Stomach (tissue), 9 donors: ENCODE data around the gene GALNT18. TPM values are rescaled to one million over a fixed set of nuclear protein-coding genes. Genes with fewer than 3 reads are reported as not detected.

Experiments
- DNase-seq, 2 donors: peaks; one replicate each; pipeline versions ENCODE4 v3.0.0 to v3.0.0-alpha.2; 2013 to 2019
- H3K27ac ChIP-seq, 5 donors: fragments of 200-600 bp in 4 of 5; sonication (generic) in 4 of 5; one replicate each; pipeline ENCODE4 v1.5.1; 2013 to 2019; ENCODE audit warnings: mild to moderate bottlenecking in 1 of 5, moderate library complexity in 1 of 5
- H3K27me3 ChIP-seq, 3 donors: fragments of 200-600 bp; sonication (generic); one replicate each; pipeline ENCODE4 v1.5.1; 2017 to 2019; ENCODE audit warnings: mixed run types in 1 of 3
- H3K36me3 ChIP-seq, 4 donors: fragments of 200-600 bp; sonication (generic); 1 replicate in 3 of 4; 2 replicates in 1 of 4; pipeline ENCODE4 v1.5.1; 2016 to 2019
- H3K4me1 ChIP-seq, 4 donors: fragments of 200-600 bp; sonication (generic); one replicate each; pipeline ENCODE4 v1.5.1; 2016 to 2019
- H3K4me3 ChIP-seq, 4 donors: fragments of 200-600 bp; sonication (generic) in 3 of 4; one replicate each; pipeline ENCODE4 v1.5.1; 2016 to 2019; ENCODE audit warnings: mild to moderate bottlenecking in 1 of 4
- H3K9me3 ChIP-seq, 4 donors: fragments of 200-600 bp; sonication (generic); one replicate each; pipeline ENCODE4 v1.5.1; 2016 to 2019
- CTCF ChIP-seq, 7 experiments: fragments of 450-650 bp in 4 of 7; fragments of 200-600 bp in 3 of 7; sonication (generic) in 3 of 7; IDR thresholded peaks; one replicate each; pipeline ENCODE4 v1.5.1; 2016 to 2019; ENCODE audit warnings: antibody characterized with exemption in 7 of 7, control low read depth in 2 of 7, mild to moderate bottlenecking in 1 of 7
- EP300 ChIP-seq: sonication (generic); formaldehyde crosslinking; IDR thresholded peaks from one replicate; pipeline ENCODE4 v1.6.1; 2017; ENCODE audit warnings: antibody characterized with exemption
- POLR2A ChIP-seq, 4 donors: fragments of 450-650 bp; IDR thresholded peaks; one replicate each; pipeline ENCODE4 v1.6.1; 2016; ENCODE audit warnings: antibody characterized with exemption in 4 of 4, control low read depth in 2 of 4, mild to moderate bottlenecking in 1 of 4, moderate library complexity in 1 of 4
- POLR2AphosphoS5 ChIP-seq, 3 donors: sonication (generic); formaldehyde crosslinking; IDR thresholded peaks; one replicate each; pipeline ENCODE4 v1.6.1; 2016; ENCODE audit warnings: antibody characterized with exemption in 3 of 3
- WGBS, 5 donors: extraction: QIAGEN DNeasy Blood & Tissue Kit in 3 of 5; methylation state at CpG; one replicate each; pipeline versions ENCODE4 v1.1.5 to v1.1.7; 2013 to 2018; 5-methylcytosine and 5-hydroxymethylcytosine counted together
- intact Hi-C: fragments of 100-400 bp; cut with DNase I; formaldehyde crosslinking; loops from one replicate; pipeline ENCODE4 v1.15.1; 2023; ENCODE audit warnings: low total_unique reads
- polyA plus RNA-seq, 3 donors: library from polyadenylated mRNA; stranded (reverse); fragments of 200-250 nt; gene quantifications; one replicate each; pipeline ENCODE4 v1.2.3, GENCODE V29; 2013
- total RNA-seq, 5 donors: library from RNA; depleted of rRNA; stranded (reverse); fragments of >200 nt; gene quantifications; one replicate each; pipeline versions ENCODE4 v1.1.0 to v1.2.3, GENCODE V29; 2014 to 2016
- donor health status: healthy with polysubstance abuse.
- donor health status: Bipolar disorder and iron deficiency.
- donor health status: healthy.

Gene GALNT18
- total and polyA plus RNA-seq, 8 donors = 0.58 to 16.1 (median 2.7) TPM

GRCh38 chr11:11468954-11469353 lies 152.9 kb downstream of the GALNT18 start:
- Histone ChIP-seq H3K36me3 (no peaks in the 10 kb centered on the region), H3K27ac (no peak overlapping the region), H3K4me3 (no peak overlapping the region), H3K9me3 (no peaks in the 10 kb centered on the region), H3K4me1 (no peaks in the 10 kb centered on the region), H3K27me3 (no peaks in the 10 kb centered on the region)
- 63 to 80% (median 73%) methylated on average over 6 of the region's 6 CpGs for WGBS, 5 donors
- TF ChIP-seq POLR2AphosphoS5 (IDR thresholded peaks at IDR 0.05) (no peak), EP300 (no peak), CTCF (IDR thresholded peaks at IDR 0.05) (no peak), POLR2A (IDR thresholded peaks at IDR 0.05) (no peak)
- DNase-seq = peak in 1 of 2 donors; percentile 15
- intact Hi-C loops = no loop called here

GRCh38 chr11:11467312-11467711 lies 154.5 kb downstream of the GALNT18 start:
- Histone ChIP-seq H3K9me3 (no peaks in the 10 kb centered on the region), H3K27me3 (no peaks in the 10 kb centered on the region), H3K4me1 (no peaks in the 10 kb centered on the region), H3K36me3 (no peaks in the 10 kb centered on the region), H3K27ac (no peak overlapping the region), H3K4me3 (no peak overlapping the region)
- DNase-seq = no peak
- TF ChIP-seq EP300 (no peak), POLR2AphosphoS5 (IDR thresholded peaks at IDR 0.05) (no peak), POLR2A (IDR thresholded peaks at IDR 0.05) (no peak), CTCF (IDR thresholded peaks at IDR 0.05) (no peak)
- intact Hi-C loops = no loop called here
- WGBS, 5 donors = 59 to 76% (median 72%) methylated on average over 4 of the region's 4 CpGs

- TF ChIP-seq CTCF (IDR thresholded peaks at IDR 0.05) = no peak
- TF ChIP-seq POLR2A (IDR thresholded peaks at IDR 0.05) = no peak
- H3K27ac ChIP-seq = no peak overlapping the region
- no peak for DNase-seq
- no peak overlapping the region for H3K4me3 ChIP-seq
- H3K36me3 ChIP-seq = no peaks in the 10 kb centered on the region
- 86 to 93% (median 92%) methylated on average over 2 of the region's 2 CpGs for WGBS, 5 donors
- no peaks in the 10 kb centered on the region for H3K9me3 ChIP-seq
- peaks cover 0 to 13% (median 5%) of the 10 kb centered on the region in 4 donors for H3K4me1 ChIP-seq
- intact Hi-C loops = no loop called here
- H3K27me3 ChIP-seq = no peaks in the 10 kb centered on the region
These were observed 157.2 kb downstream of the GALNT18 start for GRCh38 chr11:11464555-11464954.

GRCh38 chr11:11463405-11463804 lies 158.4 kb downstream of the GALNT18 start:
- Histone ChIP-seq H3K36me3 (no peaks in the 10 kb centered on the region), H3K4me3 (no peak overlapping the region), H3K4me1 (peaks cover 0 to 13% (median 5%) of the 10 kb centered on the region in 4 donors), H3K9me3 (no peaks in the 10 kb centered on the region), H3K27me3 (no peaks in the 10 kb centered on the region), H3K27ac (no peak overlapping the region)
- peak in 1 of 2 donors; percentile 35 for DNase-seq
- TF ChIP-seq POLR2AphosphoS5 (IDR thresholded peaks at IDR 0.05) (no peak), POLR2A (IDR thresholded peaks at IDR 0.05) (no peak), CTCF (IDR thresholded peaks at IDR 0.05) (no peak), EP300 (no peak)
- intact Hi-C loops = no loop called here
- 60 to 70% (median 67%) methylated on average over 10 of the region's 10 CpGs for WGBS, 5 donors
